Measurements from ENCODE around the gene SH2D3C. TPM values are rescaled to one million over a fixed set of nuclear protein-coding genes. Genes with fewer than 3 reads are reported as not detected.
A peak's percentile ranks its signal among the peaks of the same experiment; 100 is the strongest.

The SH2D3C gene
- total RNA-seq, 1 donor from 2014 or later, result 137 TPM

GRCh38 chr9:127741831-127742434 is 36.5 kb downstream of the SH2D3C start:
- Mint-ChIP-seq H3K27ac (ENCODE audit: unreplicated experiment) (peak overlapping the region; percentile 64), H3K9me3 (ENCODE audit: unreplicated experiment) (no peaks in the 10 kb centered on the region), H3K36me3 (ENCODE audit: low read depth, unreplicated experiment) (peaks cover 44% of the 10 kb centered on the region), H3K4me3 (ENCODE audit: unreplicated experiment) (peak overlapping the region; percentile 74), H3K27me3 (ENCODE audit: unreplicated experiment) (peaks cover 16% of the 10 kb centered on the region), H3K4me1 (ENCODE audit: unreplicated experiment) (peaks cover 13% of the 10 kb centered on the region)
- DNase-seq (ENCODE audit: low spot score), result peak; percentile 62
- TF ChIP-seq CTCF (IDR thresholded peaks at IDR 0.05; ENCODE audit: unreplicated experiment), result no peak

GRCh38 chr9:127739614-127740330 is 38.7 kb downstream of the SH2D3C start:
- peaks cover 22% of the 10 kb centered on the region for H3K27me3 Mint-ChIP-seq (ENCODE audit: unreplicated experiment)
- no peak for TF ChIP-seq CTCF (IDR thresholded peaks at IDR 0.05; ENCODE audit: unreplicated experiment)
- no peaks in the 10 kb centered on the region for H3K9me3 Mint-ChIP-seq (ENCODE audit: unreplicated experiment)
- peaks cover 25% of the 10 kb centered on the region for H3K4me1 Mint-ChIP-seq (ENCODE audit: unreplicated experiment)
- H3K27ac Mint-ChIP-seq (ENCODE audit: unreplicated experiment), result no peak overlapping the region
- H3K36me3 Mint-ChIP-seq (ENCODE audit: low read depth, unreplicated experiment), result peaks cover 35% of the 10 kb centered on the region
- H3K4me3 Mint-ChIP-seq (ENCODE audit: unreplicated experiment), result no peak overlapping the region
- no peak for DNase-seq (ENCODE audit: low spot score)

- Mint-ChIP-seq H3K4me1 (ENCODE audit: unreplicated experiment) (peaks cover 25% of the 10 kb centered on the region), H3K27ac (ENCODE audit: unreplicated experiment) (no peak overlapping the region), H3K27me3 (ENCODE audit: unreplicated experiment) (peaks cover 22% of the 10 kb centered on the region), H3K4me3 (ENCODE audit: unreplicated experiment) (peak overlapping the region; percentile 47), H3K36me3 (ENCODE audit: low read depth, unreplicated experiment) (peaks cover 34% of the 10 kb centered on the region), H3K9me3 (ENCODE audit: unreplicated experiment) (no peaks in the 10 kb centered on the region)
- TF ChIP-seq CTCF (IDR thresholded peaks at IDR 0.05; ENCODE audit: unreplicated experiment), result no peak
- DNase-seq (ENCODE audit: low spot score), result no peak
Observed at GRCh38 chr9:127738666-127739065, 39.8 kb downstream of the SH2D3C start.

GRCh38 chr9:127735530-127736185 is 42.8 kb downstream of the SH2D3C start:
- no peak for TF ChIP-seq CTCF (IDR thresholded peaks at IDR 0.05; ENCODE audit: unreplicated experiment)
- peak; percentile 36 for DNase-seq (ENCODE audit: low spot score)
- Mint-ChIP-seq H3K36me3 (ENCODE audit: low read depth, unreplicated experiment) (peaks cover 24% of the 10 kb centered on the region), H3K9me3 (ENCODE audit: unreplicated experiment) (no peaks in the 10 kb centered on the region), H3K27me3 (ENCODE audit: unreplicated experiment) (peaks cover 16% of the 10 kb centered on the region), H3K4me3 (ENCODE audit: unreplicated experiment) (peak overlapping the region; percentile 93), H3K27ac (ENCODE audit: unreplicated experiment) (peak overlapping the region; percentile 98), H3K4me1 (ENCODE audit: unreplicated experiment) (peaks cover 25% of the 10 kb centered on the region)
